CD4-positive, alpha-beta T cell (primary cell): Measurements from ENCODE around the gene RSPO1. TPM values are rescaled to one million over a fixed set of nuclear protein-coding genes. Genes with fewer than 3 reads are reported as not detected.

Experiments
- ATAC-seq: fragments of 200-7000 bp; cut with Tn5 transposase; one replicate; pipeline ENCODE4 v1.10.0; 2022; ENCODE audit warnings: mild to moderate bottlenecking; ENCODE audit not compliant: poor library complexity
- CTCF ChIA-PET: fragments of 350-600 bp; sonication (Branson Sonifier 250); formaldehyde crosslinking; loops from one replicate; lab custom pipeline; 2021; ENCODE audit warnings: antibody characterized with exemption, inconsistent platforms; lab: Charles Lee
- POLR2A ChIA-PET: fragments of 350-600 bp; sonication (Branson Sonifier 250); formaldehyde crosslinking; loops from one replicate; lab custom pipeline; 2021; ENCODE audit warnings: antibody characterized with exemption, inconsistent platforms; lab: Charles Lee
- DNase-seq, 14 experiments: peaks; one replicate each; pipeline ENCODE4 v3.0.0-alpha.2; 2013 to 2020; ENCODE audit warnings: mixed read lengths in 2 of 14
- H3K27ac ChIP-seq, 2 donors: one replicate each; pipeline versions ENCODE4 v1.5.1 to v1.7.0; 2013; ENCODE audit warnings: low read length in 2 of 2, low read depth in 1 of 2, mild to moderate bottlenecking in 1 of 2
- H3K27me3 ChIP-seq, 2 experiments: 1 replicate in 1 of 2; 2 replicates in 1 of 2; pipeline versions ENCODE4 v1.6.1 to v1.7.0; 2013; ENCODE audit warnings: low read length in 2 of 2, control low read depth in 1 of 2, mild to moderate bottlenecking in 1 of 2, moderate library complexity in 1 of 2; ENCODE audit not compliant: insufficient read depth in 2 of 2, control insufficient read depth in 1 of 2
- H3K36me3 ChIP-seq: one replicate; pipeline ENCODE4 v1.6.1; 2013; ENCODE audit warnings: low read length, control low read depth; ENCODE audit not compliant: insufficient read depth
- H3K4me1 ChIP-seq: one replicate; pipeline ENCODE4 v1.6.1; 2013; ENCODE audit warnings: low read length, control low read depth; ENCODE audit not compliant: insufficient read depth
- H3K4me3 ChIP-seq: one replicate; pipeline ENCODE4 v1.5.1; 2013; ENCODE audit warnings: mild to moderate bottlenecking, low read length, moderate library complexity
- H3K9me3 ChIP-seq, 2 experiments: 1 replicate in 1 of 2; 2 replicates in 1 of 2; pipeline versions ENCODE4 v1.6.1 to v1.7.0; 2013; ENCODE audit warnings: low read length in 2 of 2, mild to moderate bottlenecking in 2 of 2, control low read depth in 1 of 2, moderate library complexity in 1 of 2; ENCODE audit not compliant: control insufficient read depth in 1 of 2, insufficient read depth in 1 of 2
- H3K27ac Mint-ChIP-seq: one replicate; pipeline ENCODE4 v1.8.0; 2020; ENCODE audit warnings: mixed read lengths
- H3K27me3 Mint-ChIP-seq: one replicate; pipeline ENCODE4 v1.8.0; 2021; ENCODE audit warnings: mixed read lengths
- H3K36me3 Mint-ChIP-seq: one replicate; pipeline ENCODE4 v1.8.0; 2021; ENCODE audit warnings: low read depth, mixed read lengths
- H3K4me1 Mint-ChIP-seq: one replicate; pipeline ENCODE4 v1.8.0; 2021; ENCODE audit warnings: low read depth, mixed read lengths
- H3K4me3 Mint-ChIP-seq: one replicate; pipeline ENCODE4 v1.8.0; 2020; ENCODE audit warnings: mild to moderate bottlenecking, mixed read lengths
- H3K9me3 Mint-ChIP-seq: one replicate; pipeline ENCODE4 v1.8.0; 2020; ENCODE audit warnings: mixed read lengths
- intact Hi-C, 2 experiments: fragments of 100-400 bp; cut with DNase I in 1 of 2; cut with micrococcal nuclease in 1 of 2; formaldehyde crosslinking; loops; one replicate each; pipeline versions ENCODE4 v1.15.1 to v1.9.0; 2023 to 2025; cut with DNase I, micrococcal nuclease
- total RNA-seq, 174 experiments: library from RNA in 2 of 174; stranded (reverse) in 2 of 174; gene quantifications; one replicate each; pipeline ENCODE4 v1.2.3 and lab custom pipeline; 2021 to 2026
- TF ChIP-seq, protein P1 (sequence below): fragments of 200-600 bp; IDR thresholded peaks from one replicate; pipeline ENCODE4 v1.8.0; 2022; ENCODE audit warnings: antibody characterized with exemption, mild to moderate bottlenecking

The RSPO1 gene
- total RNA-seq, 2 experiments from 2014 or later, result not detected

DNA sequence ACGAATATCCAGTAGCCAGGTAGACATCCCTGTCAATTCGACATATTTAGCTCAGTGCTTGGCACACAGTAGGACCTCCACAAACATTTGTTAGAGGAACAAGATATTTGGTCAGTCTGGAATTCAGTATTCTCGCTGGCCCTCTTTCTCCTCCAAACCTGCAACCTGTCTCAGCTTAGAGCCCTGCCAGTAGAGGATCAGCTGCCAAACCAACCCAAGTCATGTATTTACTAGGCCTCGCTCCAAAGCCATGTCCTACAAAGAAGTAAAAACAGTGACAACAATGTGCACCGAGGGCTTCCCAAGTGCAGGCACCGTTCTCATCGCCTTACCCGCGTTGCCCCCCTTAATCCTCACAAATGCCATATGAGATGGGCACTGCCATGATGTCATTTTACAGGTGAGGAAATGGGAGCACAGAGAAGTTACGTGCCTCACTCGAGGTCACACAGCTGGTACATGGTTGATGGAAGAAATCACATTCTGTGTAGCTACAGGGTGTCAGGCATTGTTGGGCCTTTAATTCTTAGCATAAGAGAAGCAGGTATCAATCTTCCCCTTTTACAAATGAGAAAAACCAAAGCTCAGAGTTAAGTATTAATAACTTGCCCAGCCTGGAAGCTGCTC is 31.7 kb upstream of the RSPO1 start:
- H3K4me3 Mint-ChIP-seq, result no peak overlapping the region
- ChIA-PET POLR2A (interaction anchor here (0.5 kb wide), 1 partner anchor 650 kb away, joined by 3 read pairs; no protein-coding TSS in a partner anchor), CTCF (interaction anchor here (1.8 kb wide), 1 partner anchor 63 kb away, joined by 5 read pairs; no protein-coding TSS in a partner anchor)
- Histone ChIP-seq H3K27me3 (peaks cover 11 to 14% of the 10 kb centered on the region in 2 experiments), H3K27ac (no peak overlapping the region), H3K4me1 (no peaks in the 10 kb centered on the region), H3K36me3 (no peaks in the 10 kb centered on the region), H3K9me3 (no peaks in the 10 kb centered on the region), H3K4me3 (no peak overlapping the region)
- no peak for ATAC-seq
- TF ChIP-seq, protein P1, sequence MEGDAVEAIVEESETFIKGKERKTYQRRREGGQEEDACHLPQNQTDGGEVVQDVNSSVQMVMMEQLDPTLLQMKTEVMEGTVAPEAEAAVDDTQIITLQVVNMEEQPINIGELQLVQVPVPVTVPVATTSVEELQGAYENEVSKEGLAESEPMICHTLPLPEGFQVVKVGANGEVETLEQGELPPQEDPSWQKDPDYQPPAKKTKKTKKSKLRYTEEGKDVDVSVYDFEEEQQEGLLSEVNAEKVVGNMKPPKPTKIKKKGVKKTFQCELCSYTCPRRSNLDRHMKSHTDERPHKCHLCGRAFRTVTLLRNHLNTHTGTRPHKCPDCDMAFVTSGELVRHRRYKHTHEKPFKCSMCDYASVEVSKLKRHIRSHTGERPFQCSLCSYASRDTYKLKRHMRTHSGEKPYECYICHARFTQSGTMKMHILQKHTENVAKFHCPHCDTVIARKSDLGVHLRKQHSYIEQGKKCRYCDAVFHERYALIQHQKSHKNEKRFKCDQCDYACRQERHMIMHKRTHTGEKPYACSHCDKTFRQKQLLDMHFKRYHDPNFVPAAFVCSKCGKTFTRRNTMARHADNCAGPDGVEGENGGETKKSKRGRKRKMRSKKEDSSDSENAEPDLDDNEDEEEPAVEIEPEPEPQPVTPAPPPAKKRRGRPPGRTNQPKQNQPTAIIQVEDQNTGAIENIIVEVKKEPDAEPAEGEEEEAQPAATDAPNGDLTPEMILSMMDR, result no peak
- no peaks in the 10 kb centered on the region for H3K4me1 Mint-ChIP-seq
- H3K36me3 Mint-ChIP-seq, result no peaks in the 10 kb centered on the region
- H3K27me3 Mint-ChIP-seq, result peaks cover 4% of the 10 kb centered on the region
- DNase-seq, result no peak
- intact Hi-C loops, result no loop called here
- H3K27ac Mint-ChIP-seq, result no peak overlapping the region
- no peaks in the 10 kb centered on the region for H3K9me3 Mint-ChIP-seq

DNA sequence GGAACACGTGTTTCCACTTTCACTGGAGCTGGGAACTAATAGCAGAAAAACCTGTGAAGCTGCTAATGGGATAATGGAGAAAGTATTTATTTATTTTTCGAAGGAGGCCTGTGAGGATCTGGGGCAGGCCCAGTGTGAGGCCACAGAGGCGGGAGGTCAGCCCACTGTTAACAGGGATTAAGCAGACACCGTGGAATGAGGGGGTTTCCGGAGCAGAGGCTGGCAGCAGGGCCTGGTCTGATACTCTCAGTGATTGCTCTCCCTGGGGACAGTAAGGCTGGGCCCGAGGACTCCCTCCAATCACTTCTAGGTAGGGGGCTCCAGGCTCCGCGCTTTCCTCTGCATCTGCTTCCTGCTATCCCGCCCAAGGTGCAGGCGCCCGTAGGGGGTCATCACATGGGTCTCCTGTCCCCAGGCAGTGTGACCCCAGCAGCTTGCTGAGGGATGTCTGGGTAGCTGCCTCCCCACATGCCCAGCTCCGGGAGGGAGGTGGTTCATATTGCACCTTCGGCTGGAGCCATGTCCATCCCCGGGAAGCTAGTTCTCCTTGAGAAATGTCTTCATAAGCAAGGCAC is 28.8 kb upstream of the RSPO1 start:
- Histone ChIP-seq H3K27me3 (peaks cover 5 to 10% of the 10 kb centered on the region in 2 experiments), H3K36me3 (no peaks in the 10 kb centered on the region), H3K27ac (no peak overlapping the region), H3K4me1 (no peaks in the 10 kb centered on the region), H3K4me3 (no peak overlapping the region), H3K9me3 (no peaks in the 10 kb centered on the region)
- Mint-ChIP-seq H3K36me3 (no peaks in the 10 kb centered on the region), H3K4me1 (no peaks in the 10 kb centered on the region), H3K9me3 (no peaks in the 10 kb centered on the region), H3K4me3 (no peak overlapping the region), H3K27me3 (peaks cover 4% of the 10 kb centered on the region), H3K27ac (no peak overlapping the region)
- CTCF ChIA-PET, result no interaction called here
- intact Hi-C loops, result no loop called here
- ATAC-seq, result no peak
- DNase-seq, result no peak
- POLR2A ChIA-PET, result no interaction called here
- TF ChIP-seq, protein P1, result no peak

DNA sequence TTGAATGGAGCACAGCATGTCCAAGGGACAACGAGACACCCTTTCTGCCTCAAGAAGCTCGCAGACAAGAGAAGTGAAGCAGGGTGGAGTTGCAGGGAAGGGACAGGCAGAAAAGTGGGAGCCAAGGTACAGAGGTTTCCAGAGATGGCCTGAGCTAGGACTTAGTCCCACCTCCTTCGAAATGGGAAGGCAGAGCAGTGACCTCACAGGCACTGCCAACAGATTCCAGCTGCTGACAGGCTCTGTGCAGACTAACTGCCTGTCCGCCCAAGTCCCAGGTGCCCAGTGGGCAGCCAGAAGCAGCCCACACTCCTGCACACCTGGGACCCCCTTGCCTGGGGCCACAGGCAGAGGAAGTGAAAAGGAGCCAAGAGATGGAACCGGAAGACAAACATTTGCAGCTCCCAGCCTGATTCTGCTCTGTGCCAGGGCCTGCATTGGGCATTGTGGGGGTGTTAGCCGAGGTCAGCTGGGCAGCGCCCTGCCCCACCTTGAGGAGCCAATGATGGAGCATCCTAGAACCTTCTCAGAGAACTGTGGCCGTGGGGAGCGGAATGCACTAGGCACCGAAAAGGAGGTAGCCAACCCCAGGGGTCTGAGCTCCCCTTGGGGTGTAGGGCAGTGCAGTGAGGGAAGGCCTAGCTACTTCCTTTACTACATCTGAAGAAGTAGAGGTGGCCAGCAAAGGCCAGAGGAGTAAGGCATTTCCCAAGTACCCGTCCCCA is 27.5 kb upstream of the RSPO1 start:
- POLR2A ChIA-PET, result no interaction called here
- H3K36me3 Mint-ChIP-seq, result no peaks in the 10 kb centered on the region
- no peaks in the 10 kb centered on the region for H3K4me1 ChIP-seq
- peaks cover 0 to 6% of the 10 kb centered on the region in 2 experiments for H3K27me3 ChIP-seq
- no peaks in the 10 kb centered on the region for H3K36me3 ChIP-seq
- no peak overlapping the region for H3K27ac Mint-ChIP-seq
- H3K9me3 Mint-ChIP-seq, result no peaks in the 10 kb centered on the region
- H3K4me1 Mint-ChIP-seq, result no peaks in the 10 kb centered on the region
- no peak overlapping the region for H3K27ac ChIP-seq
- H3K4me3 Mint-ChIP-seq, result no peak overlapping the region
- no peak overlapping the region for H3K4me3 ChIP-seq
- ATAC-seq, result no peak
- DNase-seq, result no peak
- intact Hi-C loops, result no loop called here
- TF ChIP-seq, protein P1, result no peak
- peaks cover 0 to 7% of the 10 kb centered on the region in 2 experiments for H3K9me3 ChIP-seq
- H3K27me3 Mint-ChIP-seq, result peaks cover 4% of the 10 kb centered on the region
- CTCF ChIA-PET, result no interaction called here
